Large intestine (tissue), 3 donors: Measurements from ENCODE around the gene OR1L6. TPM values are rescaled to one million over a fixed set of nuclear protein-coding genes. Genes with fewer than 3 reads are reported as not detected.

Source experiments
- DNase-seq, 2 donors: peaks; one replicate each; pipeline versions ENCODE4 v3.0.0 to v3.0.0-alpha.2; 2013
- H3K27ac ChIP-seq: one replicate; pipeline ENCODE4 v1.5.1; 2013; ENCODE audit warnings: low read length
- H3K27me3 ChIP-seq: 2 replicates; pipeline ENCODE4 v1.6.1; 2013; ENCODE audit warnings: low read length; ENCODE audit not compliant: control insufficient read depth, insufficient read depth
- H3K36me3 ChIP-seq: 2 replicates; pipeline ENCODE4 v1.6.1; 2013; ENCODE audit warnings: low read length; ENCODE audit not compliant: control insufficient read depth, insufficient read depth
- H3K4me1 ChIP-seq: one replicate; pipeline ENCODE4 v1.6.1; 2013; ENCODE audit warnings: low read length; ENCODE audit not compliant: control insufficient read depth, insufficient read depth
- H3K4me3 ChIP-seq: one replicate; pipeline ENCODE4 v1.5.1; 2013; ENCODE audit warnings: low read length
- H3K9me3 ChIP-seq: one replicate; pipeline ENCODE4 v1.6.1; 2013; ENCODE audit warnings: mild to moderate bottlenecking, low read depth, low read length, moderate library complexity; ENCODE audit not compliant: control insufficient read depth
- WGBS: methylation state at CpG from one replicate; pipeline ENCODE4 v1.1.5; 2013; ENCODE audit warnings: low lambda C conversion rate; ENCODE audit not compliant: insufficient coverage; 5-methylcytosine and 5-hydroxymethylcytosine counted together
- polyA plus RNA-seq: library from polyadenylated mRNA; unstranded; fragments of 120-200 nt; gene quantifications from one replicate; pipeline ENCODE4 v1.2.1, GENCODE V29; 2013

OR1L6 gene
- polyA plus RNA-seq, 1 donor: not detected

GRCh38 chr9:122780026-122780425 is 37.9 kb downstream of the OR1L6 start:
- no peaks in the 10 kb centered on the region for H3K4me1 ChIP-seq
- no peaks in the 10 kb centered on the region for H3K36me3 ChIP-seq
- 83% methylated on average over 1 of the region's 4 CpGs for WGBS
- no peak overlapping the region for H3K4me3 ChIP-seq
- DNase-seq: no peak
- peaks cover 4% of the 10 kb centered on the region for H3K27me3 ChIP-seq
- no peak overlapping the region for H3K27ac ChIP-seq
- H3K9me3 ChIP-seq: no peaks in the 10 kb centered on the region

GRCh38 chr9:122781671-122782070 is 39.6 kb downstream of the OR1L6 start:
- no CpG with 5 or more reads among the region's 3 CpGs for WGBS
- H3K4me1 ChIP-seq: no peaks in the 10 kb centered on the region
- no peaks in the 10 kb centered on the region for H3K9me3 ChIP-seq
- peaks cover 4% of the 10 kb centered on the region for H3K27me3 ChIP-seq
- no peak overlapping the region for H3K4me3 ChIP-seq
- DNase-seq: no peak
- no peaks in the 10 kb centered on the region for H3K36me3 ChIP-seq
- H3K27ac ChIP-seq: no peak overlapping the region

GRCh38 chr9:122785269-122785668 is 43.2 kb downstream of the OR1L6 start:
- Histone ChIP-seq H3K4me1 (no peaks in the 10 kb centered on the region), H3K9me3 (no peaks in the 10 kb centered on the region), H3K27ac (no peak overlapping the region), H3K4me3 (no peak overlapping the region), H3K36me3 (no peaks in the 10 kb centered on the region), H3K27me3 (no peaks in the 10 kb centered on the region)
- no peak for DNase-seq

GRCh38 chr9:122786338-122786737 is 44.2 kb downstream of the OR1L6 start:
- H3K36me3 ChIP-seq: no peaks in the 10 kb centered on the region
- H3K4me3 ChIP-seq: no peak overlapping the region
- H3K9me3 ChIP-seq: no peaks in the 10 kb centered on the region
- WGBS: no CpG with 5 or more reads among the region's 4 CpGs
- no peaks in the 10 kb centered on the region for H3K4me1 ChIP-seq
- no peak for DNase-seq
- no peak overlapping the region for H3K27ac ChIP-seq
- no peaks in the 10 kb centered on the region for H3K27me3 ChIP-seq

GRCh38 chr9:122788831-122789230 is 46.7 kb downstream of the OR1L6 start, which contains the start of gene OR5C1:
OR5C1 (plus strand) TSS chr9:122788933; CDS start chr9:122788933, 0 bp downstream.
- Histone ChIP-seq H3K9me3 (no peaks in the 10 kb centered on the region), H3K27ac (no peak within 1 kb of the TSS), H3K36me3 (no peaks in the 10 kb centered on the region), H3K4me1 (no peaks in the 10 kb centered on the region), H3K4me3 (no peak within 1 kb of the TSS), H3K27me3 (no peaks in the 10 kb centered on the region)
- DNase-seq: no peak
- WGBS: no CpG with 5 or more reads among the region's 12 CpGs

- Histone ChIP-seq H3K9me3 (no peaks in the 10 kb centered on the region), H3K4me1 (no peaks in the 10 kb centered on the region), H3K4me3 (no peak overlapping the region), H3K27ac (no peak overlapping the region), H3K27me3 (no peaks in the 10 kb centered on the region), H3K36me3 (no peaks in the 10 kb centered on the region)
- DNase-seq: no peak
- WGBS: 60% methylated on average over 2 of the region's 28 CpGs
Observed at GRCh38 chr9:122789256-122790046, 47.3 kb downstream of the OR1L6 start.

GRCh38 chr9:122791872-122792669 is 50.0 kb downstream of the OR1L6 start:
- WGBS: no CpG with 5 or more reads among the region's 5 CpGs
- Histone ChIP-seq H3K27ac (no peak overlapping the region), H3K27me3 (no peaks in the 10 kb centered on the region), H3K4me1 (no peaks in the 10 kb centered on the region), H3K4me3 (no peak overlapping the region), H3K36me3 (no peaks in the 10 kb centered on the region), H3K9me3 (no peaks in the 10 kb centered on the region)
- DNase-seq: no peak

GRCh38 chr9:122797316-122798063 is 55.4 kb downstream of the OR1L6 start:
- Histone ChIP-seq H3K36me3 (no peaks in the 10 kb centered on the region), H3K4me1 (no peaks in the 10 kb centered on the region), H3K27me3 (no peaks in the 10 kb centered on the region), H3K9me3 (no peaks in the 10 kb centered on the region), H3K4me3 (no peak overlapping the region), H3K27ac (no peak overlapping the region)
- no CpG with 5 or more reads among the region's 6 CpGs for WGBS
- no peak for DNase-seq
